Stimulated activated CD4-positive, alpha-beta T cell treated with anti-CD3 and anti-CD28 coated beads, Interleukin-2, amount 100 ng/mL, for 48 hours (primary cell): ENCODE results near the gene TMEM163.
"Not testable (repeated sequence)": the region's sequence is repeated elsewhere in the genome, so short reads cannot be mapped to it uniquely, and the experiment has no call there.

Source experiments
- DNase-seq, 2 donors: peaks; one replicate each; pipeline ENCODE4 v3.0.0-alpha.2; 2020

TMEM163 gene

GRCh38 chr2:134718817-134719814, at the start of gene TMEM163:
TSS of gene TMEM163 (minus strand) at chr2:134719000.
- peak in 1 of 2 donors; percentile 24 for DNase-seq

DNA sequence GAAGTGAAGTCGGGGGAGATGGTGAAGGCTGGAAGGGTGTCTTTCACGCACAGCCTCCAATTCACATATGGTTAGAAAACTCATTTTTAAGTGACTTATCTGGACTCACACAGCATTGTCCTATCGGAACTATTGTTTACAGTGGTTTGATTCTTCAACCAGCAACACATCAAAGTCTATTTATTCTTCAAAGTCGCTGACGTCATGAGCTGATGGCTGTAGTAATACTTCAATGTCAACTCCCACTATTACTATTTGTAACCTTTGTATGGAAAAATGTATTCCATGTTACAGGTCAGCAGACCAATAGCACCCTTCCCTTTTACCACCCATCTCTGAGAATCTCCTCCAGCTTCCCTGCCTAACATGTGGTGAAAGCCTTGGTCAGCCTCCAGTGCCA, 47.8 kb upstream of the TMEM163 start:
- DNase-seq = no peak

- DNase-seq = no peak
Observed at GRCh38 chr2:134765987-134766386, 47.2 kb upstream of the TMEM163 start.

DNA sequence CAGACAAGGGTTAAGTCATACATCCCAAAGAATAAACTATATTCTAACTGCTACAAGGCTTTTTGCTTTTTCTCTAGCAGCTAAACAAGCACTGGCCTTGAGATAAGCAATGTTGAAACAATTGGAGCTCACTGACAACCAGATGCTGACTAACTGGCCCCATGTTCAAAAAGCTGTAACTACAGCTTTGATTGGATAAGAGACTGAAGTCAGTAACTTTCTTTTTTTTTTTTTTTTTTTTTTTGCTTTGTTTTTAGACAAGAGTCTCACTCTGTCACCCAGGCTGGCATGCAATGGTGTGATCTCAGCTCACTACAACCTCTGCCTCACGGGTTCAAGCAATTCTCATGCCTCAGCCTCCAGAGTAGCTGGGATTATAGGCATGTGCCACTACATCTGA, 45.4 kb upstream of the TMEM163 start:
- DNase-seq = no peak

- no peak for DNase-seq
Observed at GRCh38 chr2:134763164-134763710, 44.4 kb upstream of the TMEM163 start.

DNA sequence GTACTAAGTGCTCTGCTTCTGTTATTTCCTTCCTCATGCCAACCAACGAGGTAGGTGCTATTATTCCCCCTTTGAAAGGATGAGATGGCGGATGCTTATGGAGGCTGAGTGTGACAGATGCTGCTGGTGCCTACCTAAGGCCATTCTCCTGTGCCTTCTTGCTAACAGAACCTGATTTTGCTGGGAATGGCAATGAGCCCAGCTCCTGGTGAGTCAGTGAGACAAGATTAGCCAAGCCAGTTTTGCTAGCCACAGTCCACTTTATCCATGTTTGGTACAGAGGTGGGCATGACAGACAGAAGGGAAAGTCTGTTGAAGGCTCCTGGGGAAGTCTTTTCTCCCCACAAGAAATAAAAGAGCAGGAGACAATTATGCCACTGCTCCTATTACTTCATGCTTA, 43.7 kb upstream of the TMEM163 start:
- DNase-seq = no peak

DNA sequence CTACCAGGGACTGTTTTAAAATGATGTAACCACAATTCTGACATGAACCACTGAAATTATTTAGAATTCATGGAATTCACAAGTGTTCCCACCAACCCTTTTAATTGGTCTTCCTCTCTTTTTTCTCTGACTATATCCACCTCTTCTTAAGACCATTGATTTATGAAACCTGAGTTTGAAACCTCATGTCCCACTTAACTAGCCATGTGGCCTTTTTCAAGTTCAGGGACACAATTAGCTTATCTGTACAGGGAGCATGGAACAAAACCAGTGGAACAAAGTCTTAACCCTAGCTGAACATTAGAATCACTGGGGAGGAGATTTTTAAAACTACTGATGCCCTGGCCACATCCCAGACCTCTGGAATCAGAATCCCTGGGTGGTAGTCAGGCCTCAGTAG, 41.6 kb upstream of the TMEM163 start:
- no peak for DNase-seq

GRCh38 chr2:134758633-134759032, 39.8 kb upstream of the TMEM163 start:
- DNase-seq = no peak

DNA sequence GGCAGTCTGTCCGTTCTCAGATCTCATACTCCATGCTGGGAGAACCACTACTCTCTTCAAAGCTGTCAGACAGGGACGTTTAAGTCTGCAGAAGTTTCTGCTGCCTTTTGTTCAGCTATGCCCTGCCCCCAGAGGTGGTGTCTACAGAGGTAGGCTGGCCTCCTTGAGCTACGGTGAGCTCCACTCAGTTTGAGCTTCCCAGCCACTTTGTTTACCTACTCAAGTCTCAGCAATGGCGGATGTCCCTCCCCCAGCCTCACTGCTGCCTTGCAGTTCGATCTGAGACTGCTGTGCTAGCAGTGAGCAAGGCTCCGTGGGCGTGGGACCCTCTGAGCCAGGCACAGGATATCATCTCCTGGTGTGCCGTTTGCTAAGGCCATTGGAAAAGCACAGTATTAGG, 33.2 kb upstream of the TMEM163 start:
- DNase-seq = not testable (repeated sequence)

GRCh38 chr2:134745546-134745945, 26.7 kb upstream of the TMEM163 start:
- DNase-seq = no peak

DNA sequence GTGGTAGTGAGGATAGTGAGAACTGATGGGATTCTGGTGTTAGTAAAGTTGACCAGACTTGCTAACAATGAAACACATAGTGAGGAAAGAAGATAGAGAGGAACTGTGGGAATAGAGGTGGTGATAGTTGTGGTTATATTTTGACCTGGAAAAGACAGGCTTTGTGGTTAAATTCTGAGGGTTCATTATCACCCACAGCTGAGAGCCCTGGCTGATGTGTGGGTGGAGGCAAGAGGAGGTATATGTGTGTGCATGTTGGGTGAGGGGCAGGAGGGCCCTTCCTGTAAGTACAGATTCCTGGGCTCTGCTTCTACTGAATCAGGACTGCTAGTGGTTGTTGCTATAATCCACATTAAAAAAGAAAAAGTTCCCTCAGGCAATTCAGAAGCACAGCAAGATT, 26.2 kb upstream of the TMEM163 start:
- DNase-seq = no peak

GRCh38 chr2:134739879-134740301, 21.1 kb upstream of the TMEM163 start:
- DNase-seq = no peak

- DNase-seq = no peak
Observed at GRCh38 chr2:134739236-134739878, 20.6 kb upstream of the TMEM163 start.

DNA sequence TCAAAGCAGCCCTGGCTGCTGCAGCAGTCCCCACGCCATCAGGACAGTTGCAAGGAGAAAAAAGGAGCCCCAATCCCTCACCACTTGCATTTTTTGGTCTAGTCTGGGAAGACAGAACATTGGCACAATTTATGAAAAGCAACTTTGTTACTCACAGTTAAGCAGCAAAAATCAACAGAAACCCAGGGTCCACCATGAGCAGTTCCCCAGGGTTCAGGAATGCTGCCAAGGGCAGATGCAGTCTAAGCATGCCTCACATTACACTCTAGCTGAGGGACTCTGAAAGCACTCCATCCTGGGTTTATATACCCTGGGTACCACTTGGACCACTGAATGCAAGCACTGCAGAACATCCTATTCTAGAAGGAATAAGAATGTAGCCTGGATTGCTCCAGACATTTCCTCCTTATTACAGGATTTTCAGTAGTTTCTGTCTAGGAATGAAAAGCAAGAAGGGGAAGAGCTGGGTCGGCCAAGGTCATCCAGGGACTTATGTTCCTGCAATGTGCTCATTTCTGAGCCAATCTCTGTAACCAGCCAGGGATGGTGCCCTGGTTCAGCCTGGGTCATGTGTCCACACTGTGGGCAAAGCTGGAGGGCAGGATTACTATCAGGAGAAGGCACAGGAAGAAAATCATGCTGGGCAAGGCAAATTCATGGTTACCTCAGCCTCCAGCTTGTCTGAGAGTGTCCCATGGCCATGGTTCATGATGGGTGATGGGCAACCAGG, 19.5 kb upstream of the TMEM163 start:
- DNase-seq = no peak

- DNase-seq = no peak
Observed at GRCh38 chr2:134737671-134738070, 18.9 kb upstream of the TMEM163 start.

DNA sequence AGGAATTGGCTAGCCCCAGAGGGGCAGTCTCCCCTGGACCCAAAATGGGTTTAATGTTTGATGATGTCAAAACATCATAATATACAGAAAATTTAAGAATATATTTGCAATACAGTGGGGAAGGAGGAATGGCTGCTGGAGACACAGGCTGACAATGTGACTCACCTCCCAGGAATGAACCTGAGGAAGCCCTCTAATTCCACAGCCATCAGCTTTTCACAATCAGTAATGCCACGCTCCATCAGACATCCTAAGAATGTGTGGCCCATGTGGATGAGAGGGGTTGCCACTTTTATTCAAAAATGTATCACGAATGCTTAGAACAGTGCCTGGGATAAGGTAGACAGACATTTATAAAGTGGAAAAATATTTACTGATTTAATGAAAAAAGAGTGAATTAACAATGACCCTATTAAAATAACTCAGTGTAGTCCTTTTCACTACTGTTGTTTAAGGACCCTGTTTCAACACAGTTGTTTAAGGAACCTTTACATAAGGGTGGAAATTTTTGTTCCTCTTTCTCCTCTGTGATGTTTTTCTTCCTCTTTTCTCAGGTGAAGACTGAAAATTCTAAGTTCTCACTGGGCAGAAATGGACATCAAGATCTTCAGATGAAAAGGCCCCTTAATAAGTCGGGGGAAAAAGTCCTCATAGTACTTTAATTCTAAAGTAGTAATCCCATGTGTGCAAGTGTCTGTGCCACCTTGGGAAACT, 17.5 kb upstream of the TMEM163 start:
- DNase-seq = no peak

DNA sequence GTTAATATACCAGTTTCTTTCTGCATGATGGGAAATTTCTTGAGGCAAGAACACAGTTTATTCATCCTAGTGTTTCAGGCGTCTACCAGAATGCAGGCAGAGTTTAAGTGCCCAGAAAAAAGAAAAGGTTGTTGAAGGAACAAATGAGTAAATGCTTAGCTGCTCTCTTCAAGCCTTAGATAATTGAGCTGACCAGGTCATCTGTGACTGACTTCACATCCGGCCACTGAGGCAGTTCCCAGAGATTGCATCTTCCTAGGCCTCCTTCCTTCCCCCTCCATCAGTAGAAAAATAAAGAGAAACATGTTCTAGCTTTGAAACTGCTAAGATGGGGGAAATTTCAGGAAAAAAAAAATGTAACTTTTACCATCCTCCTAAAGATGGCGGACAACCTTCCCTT, 9.4 kb upstream of the TMEM163 start:
- no peak for DNase-seq

DNA sequence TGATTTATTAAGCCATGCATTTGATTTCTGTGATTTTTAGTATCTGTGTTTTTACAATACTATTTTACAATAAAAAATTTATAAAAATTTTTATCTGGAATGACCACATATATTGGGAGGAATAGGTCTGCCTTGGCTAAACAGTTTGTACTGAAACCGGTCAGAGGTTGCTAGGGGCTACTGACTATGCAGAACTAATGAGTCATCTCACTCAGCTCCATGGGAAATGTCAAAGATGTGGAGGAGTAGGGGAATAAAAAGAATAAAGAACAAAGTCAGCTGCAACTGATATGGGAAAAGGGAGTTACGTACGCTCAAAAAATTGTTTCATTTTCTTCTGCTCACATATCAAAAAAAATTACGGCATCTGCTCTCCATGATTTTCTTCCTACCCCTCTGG, 8.6 kb upstream of the TMEM163 start:
- DNase-seq = no peak

DNA sequence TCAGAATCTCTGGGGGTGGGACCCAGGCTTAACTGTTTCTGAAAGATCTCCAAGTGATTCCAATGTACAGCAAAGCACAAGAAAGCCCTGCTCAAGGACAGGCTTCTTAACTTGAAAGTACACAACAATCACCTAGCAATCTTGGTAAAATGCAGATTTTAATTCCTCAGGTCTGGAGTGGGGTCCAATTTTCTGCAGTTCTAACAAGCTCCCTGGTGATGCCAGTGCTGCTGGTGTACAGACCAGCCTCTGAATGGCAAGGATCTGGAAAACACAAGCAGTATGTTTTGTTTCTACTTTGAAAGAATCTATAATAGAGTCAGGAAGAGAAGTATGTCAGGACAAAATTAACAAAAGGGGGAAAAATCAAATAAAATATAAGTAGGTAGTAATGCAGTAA, 7.8 kb upstream of the TMEM163 start:
- no peak for DNase-seq

GRCh38 chr2:134725876-134726275, 7.1 kb upstream of the TMEM163 start:
- DNase-seq = no peak

DNA sequence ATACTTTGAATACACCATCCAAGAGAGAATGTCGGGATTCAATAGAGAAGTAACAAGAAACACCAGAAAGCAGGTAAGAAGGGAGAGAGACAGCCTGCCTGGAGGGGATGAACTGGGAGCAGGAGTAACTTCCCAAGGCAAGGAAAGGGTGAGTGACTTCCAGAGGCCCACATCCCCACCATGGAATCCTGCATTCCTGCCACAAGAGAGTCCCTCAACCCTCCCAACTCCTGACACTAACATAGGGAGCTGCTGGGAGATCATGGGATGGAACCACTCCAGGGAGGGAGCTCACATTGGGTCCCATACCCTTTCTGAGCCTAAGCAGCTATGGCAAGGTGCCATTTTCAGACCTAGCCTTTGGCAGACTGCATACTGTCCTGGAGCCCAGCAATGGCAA, 5.5 kb upstream of the TMEM163 start:
- DNase-seq = no peak

DNA sequence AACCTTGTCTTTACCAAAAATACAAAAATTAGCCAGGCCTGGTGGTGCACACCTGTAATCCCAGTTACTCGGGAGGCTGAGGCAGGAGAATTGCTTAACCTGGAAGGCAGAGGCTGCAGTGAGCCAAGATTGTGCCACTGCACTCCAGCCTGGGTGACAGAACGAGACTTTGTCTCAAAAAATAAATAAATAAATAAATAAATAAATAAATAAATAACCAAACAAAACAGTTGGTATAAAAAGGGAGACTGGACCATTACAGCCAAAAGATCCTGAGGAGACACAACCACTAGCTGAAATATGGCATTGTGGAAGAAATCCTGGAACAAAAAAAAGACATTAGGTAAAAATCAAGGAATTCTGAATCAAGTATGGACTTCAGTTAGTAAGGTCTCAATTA, 4.9 kb upstream of the TMEM163 start:
- DNase-seq = not testable (repeated sequence)

DNA sequence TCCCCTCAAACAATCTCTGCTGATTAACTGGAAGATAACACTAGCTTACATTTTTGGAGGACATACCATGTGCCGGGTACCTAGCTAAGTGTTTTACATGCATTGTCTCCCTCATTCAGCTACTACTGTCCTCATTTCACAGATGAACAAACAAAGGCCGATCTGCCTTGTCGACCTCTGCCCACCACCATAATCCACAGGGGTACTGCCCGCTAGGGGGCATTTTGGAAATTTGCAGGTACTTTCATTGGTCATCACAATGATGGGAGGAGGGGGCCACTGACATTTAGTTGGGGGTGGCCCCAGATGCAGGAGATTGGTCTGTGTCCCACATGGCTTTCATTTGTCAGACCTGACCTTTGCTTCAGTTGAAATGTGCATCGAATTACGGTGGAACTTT, 3.9 kb upstream of the TMEM163 start:
- DNase-seq = no peak
